GM12878 (cell line): ENCODE data around the gene SNX30. TPM values are rescaled to one million over a fixed set of nuclear protein-coding genes. Genes with fewer than 3 reads are reported as not detected.

Experiments used
- ATAC-seq: fragments of 200-7000 bp; cut with Tn5 transposase; 3 replicates; pipeline ENCODE4 v1.9.1; 2020; ENCODE audit warnings: mild to moderate bottlenecking, moderate library complexity
- BruUV-seq: library from RNA; stranded (reverse); fragments of 400-500 nt; replicated peaks from 2 replicates; lab custom pipeline; 2021; lab: Mats Ljungman, UMichigan
- CTCF ChIA-PET: fragments of 300-600 bp; sonication (Branson Sonifier 250); formaldehyde crosslinking; extraction: SDS; loops from one replicate; lab custom pipeline; 2021; ENCODE audit warnings: inconsistent platforms; lab: Yijun Ruan, JAX
- POLR2A ChIA-PET: fragments of 350-600 bp; formaldehyde crosslinking; extraction: SDS; loops from one replicate; lab custom pipeline; 2021; ENCODE audit warnings: inconsistent platforms; lab: Charles Lee
- RAD21 ChIA-PET: fragments of 300-600 bp; sonication (Branson Sonifier 250); formaldehyde crosslinking; loops from one replicate; lab custom pipeline; 2023; ENCODE audit warnings: antibody characterized with exemption; ENCODE audit not compliant: unreplicated experiment; lab: Charles Lee
- SMC1A ChIA-PET: fragments of 300-600 bp; sonication (Branson Sonifier 250); formaldehyde crosslinking; loops from one replicate; lab custom pipeline; 2023; ENCODE audit not compliant: unreplicated experiment, uncharacterized antibody; lab: Charles Lee
- DNase-seq: peaks from one replicate; pipeline ENCODE4 v3.0.0-alpha.2; 2011; ENCODE audit warnings: low read depth, low spot score
- FAIRE-seq: peaks from 3 replicates; lab custom pipeline; 2011; peaks lifted over from hg19 to GRCh38; lab: Jason Lieb, UNC
- H2AFZ ChIP-seq: 2 replicates; pipeline ENCODE4 v1.6.0; 2011; ENCODE audit warnings: low read depth, low read length, control low read depth; ENCODE audit not compliant: control insufficient read depth
- H3K27ac ChIP-seq: 2 replicates; pipeline ENCODE4 v1.5.1; 2011; ENCODE audit warnings: control low read depth; ENCODE audit not compliant: control insufficient read depth, insufficient read depth
- H3K27me3 ChIP-seq, 2 experiments: replicated peaks in 1 of 2; 2 replicates each; pipeline versions ENCODE4 v1.6.0 to v1.6.1; 2011; ENCODE audit warnings: low read length in 1 of 2; ENCODE audit not compliant: control insufficient read depth in 2 of 2, insufficient read depth in 2 of 2
- H3K36me3 ChIP-seq, 2 experiments: 2 replicates each; pipeline ENCODE4 v1.5.1; 2011; ENCODE audit warnings: low read length in 1 of 2; ENCODE audit not compliant: control insufficient read depth in 2 of 2, insufficient read depth in 2 of 2
- H3K4me1 ChIP-seq: 2 replicates; pipeline ENCODE4 v1.6.1; 2011; ENCODE audit warnings: mild to moderate bottlenecking, low read length, moderate library complexity, mixed read lengths; ENCODE audit not compliant: control insufficient read depth, insufficient read depth
- H3K4me2 ChIP-seq: 2 replicates; pipeline ENCODE4 v1.6.0; 2011; ENCODE audit warnings: control low read depth; ENCODE audit not compliant: control insufficient read depth, insufficient read depth
- H3K4me3 ChIP-seq: fragments of 200-600 bp; sonication (generic); 2 replicates; pipeline ENCODE4 v1.5.1; 2016
- H3K79me2 ChIP-seq: 2 replicates; pipeline ENCODE4 v1.6.0; 2011; ENCODE audit warnings: low read length; ENCODE audit not compliant: control insufficient read depth, insufficient read depth
- H3K9ac ChIP-seq: 2 replicates; pipeline ENCODE4 v1.8.0; 2011; ENCODE audit warnings: low read length, control low read depth, mixed read lengths; ENCODE audit not compliant: control insufficient read depth, insufficient read depth
- H3K9me3 ChIP-seq: replicated peaks from 3 replicates; pipeline ENCODE4 v1.5.1; 2011; ENCODE audit warnings: mild to moderate bottlenecking, low read length; ENCODE audit not compliant: control insufficient read depth, insufficient read depth
- H4K20me1 ChIP-seq: 2 replicates; pipeline ENCODE4 v1.6.0; 2011; ENCODE audit not compliant: control insufficient read depth, insufficient read depth
- BACH1 ChIP-seq: fragments of 450-650 bp; IDR thresholded peaks from 2 replicates; pipeline ENCODE4 v1.6.1; 2017; ENCODE audit warnings: mild to moderate bottlenecking, borderline replicate concordance
- CBFB ChIP-seq: IDR thresholded peaks from 2 replicates; pipeline ENCODE4 v1.6.1; 2016; ENCODE audit warnings: antibody characterized with exemption, low read depth
- CREM ChIP-seq: IDR thresholded peaks from 2 replicates; pipeline ENCODE4 v1.6.1; 2014; ENCODE audit warnings: antibody characterized with exemption, low read depth
- EED ChIP-seq: sonication (generic); IDR thresholded peaks from 2 replicates; pipeline ENCODE4 v1.6.1; 2016; ENCODE audit warnings: antibody characterized with exemption, low read depth
- IKZF2 ChIP-seq, 2 experiments: fragments of 450-650 bp; IDR thresholded peaks; 2 replicates each; pipeline ENCODE4 v1.6.1; 2017; ENCODE audit warnings: mild to moderate bottlenecking in 2 of 2, moderate library complexity in 2 of 2
- KDM1A ChIP-seq: fragments of 200-600 bp; sonication (generic); IDR thresholded peaks from 2 replicates; pipeline ENCODE4 v1.6.1; 2016; ENCODE audit warnings: borderline replicate concordance
- RB1 ChIP-seq: fragments of 450-650 bp; formaldehyde crosslinking; IDR thresholded peaks from 2 replicates; pipeline ENCODE4 v1.6.1; 2017; ENCODE audit warnings: mild to moderate bottlenecking, borderline replicate concordance
- RBBP5 ChIP-seq: fragments of 200-600 bp; sonication (generic); conservative IDR thresholded peaks from 2 replicates; pipeline ENCODE4 v1.6.1; 2016
- RCOR1 ChIP-seq: conservative IDR thresholded peaks from 2 replicates; pipeline ENCODE4 v1.6.1; 2012; ENCODE audit warnings: low read depth, low read length, improper control_type of control experiment
- RELA ChIP-seq: fragments of 450-650 bp; IDR thresholded peaks from 2 replicates; pipeline ENCODE4 v1.8.0; 2014; ENCODE audit warnings: borderline replicate concordance; ENCODE audit not compliant: partially characterized antibody
- RUNX3 ChIP-seq: IDR thresholded peaks from 2 replicates; pipeline ENCODE4 v1.6.1; 2012; ENCODE audit warnings: low read length, inconsistent platforms
- SMC3 ChIP-seq: IDR thresholded peaks from 2 replicates; pipeline ENCODE4 v1.6.1; 2011; ENCODE audit warnings: low read length, improper control_type of control experiment, borderline replicate concordance
- WRNIP1 ChIP-seq: IDR thresholded peaks from 2 replicates; pipeline ENCODE4 v1.6.1; 2011; ENCODE audit warnings: low read depth, low read length, improper control_type of control experiment, borderline replicate concordance
- ZBTB11 ChIP-seq: fragments of 450-650 bp; formaldehyde crosslinking; IDR thresholded peaks from 2 replicates; pipeline ENCODE4 v1.5.0; 2022; ENCODE audit warnings: mild to moderate bottlenecking, missing genetic modification characterization
- WGBS: methylation state at CpG from one replicate; pipeline ENCODE4 v1.1.6; 2016; ENCODE audit warnings: low lambda C conversion rate; ENCODE audit not compliant: insufficient replicate concordance, insufficient coverage; ENCODE audit errors: missing lambda C conversion rate; 5-methylcytosine and 5-hydroxymethylcytosine counted together
- in situ Hi-C: fragments of 300-500 bp; cut with MboI; formaldehyde crosslinking; loops from 9 replicates; pipeline ENCODE4 v1.14.3; 2018; ENCODE audit warnings: mixed read lengths
- intact Hi-C: fragments of 100-400 bp; cut with micrococcal nuclease; formaldehyde crosslinking; loops from one replicate; pipeline ENCODE4 v1.14.2; 2022; ENCODE audit not compliant: unreplicated experiment
- polyA plus RNA-seq, 11 experiments: library from polyadenylated mRNA; depleted of rRNA in 4 of 11; unstranded in 6 of 11; stranded (reverse) in 5 of 11; fragments of >200 nt; fragmentation: Nextera tagmentation in 4 of 11; fragmentation: Illumina TruSeq in 1 of 11; extraction: Ambion mirVana in 4 of 11; extraction: Trizol in 1 of 11; gene quantifications; 1 replicate in 1 of 11; 2 replicates in 10 of 11; pipeline versions ENCODE4 v1.2.1 to v1.2.3, GENCODE V29; 2011 to 2016; ENCODE audit warnings: inconsistent platforms in 2 of 11, missing spikeins in 2 of 11, low read depth in 1 of 11
- total RNA-seq, 4 experiments: library from RNA; depleted of rRNA in 3 of 4; stranded (reverse); fragments of >200 nt in 3 of 4; fragmentation: Illumina TruSeq in 1 of 4; extraction: Trizol in 1 of 4; gene quantifications; 2 replicates each; pipeline versions ENCODE4 v1.2.1 to v1.2.3, GENCODE V29; 2013 to 2021
- TF ChIP-seq, protein P1 (sequence below): fragments of 450-650 bp; formaldehyde crosslinking; IDR thresholded peaks from 2 replicates; pipeline ENCODE4 v1.4.0; 2022; ENCODE audit warnings: mild to moderate bottlenecking, moderate library complexity
- TF ChIP-seq, protein P2 (sequence below): fragments of 450-650 bp; IDR thresholded peaks from 2 replicates; pipeline ENCODE4 v1.6.1; 2018; ENCODE audit warnings: borderline replicate concordance, mild to moderate bottlenecking; ENCODE audit not compliant: partially characterized antibody

The SNX30 gene
- total and polyA plus RNA-seq, 10 of the 15 experiments (the other 5 are each of a cell fraction or from before 2014, with no cell fraction given) = 0.53 to 4.0 (median 1.5) TPM

DNA sequence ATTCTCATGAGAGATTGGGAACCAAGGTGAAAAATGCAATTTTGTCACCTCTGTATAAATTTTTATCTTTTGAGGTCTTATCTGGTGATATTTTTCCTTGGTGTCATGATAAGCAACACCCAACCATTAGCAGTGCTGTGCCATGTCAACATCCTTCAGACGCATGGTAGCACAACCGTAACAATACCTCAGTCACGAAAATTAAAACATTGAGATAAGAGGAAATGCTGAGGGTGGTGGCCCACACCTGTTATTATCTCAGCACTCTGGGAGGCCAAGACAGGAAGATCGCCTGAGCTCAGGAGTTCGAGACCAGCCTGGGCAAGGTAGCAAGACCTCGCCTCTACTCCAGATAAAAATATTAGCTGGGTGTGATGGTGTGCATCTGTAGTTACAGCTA lies 107.4 kb downstream of the SNX30 start:
- Histone ChIP-seq H3K27me3 (no peaks in the 10 kb centered on the region; a peak in 1 of 4 replicates), H3K4me2 (peak overlapping the region; percentile 57), H3K9me3 (no peaks in the 10 kb centered on the region), H2AFZ (no peak overlapping the region), H3K9ac (no peak overlapping the region), H3K4me3 (no peak overlapping the region), H3K4me1 (peaks cover 30% of the 10 kb centered on the region), H3K79me2 (no peaks in the 10 kb centered on the region), H4K20me1 (no peaks in the 10 kb centered on the region; the same call in 1 of the 2 replicates), H3K27ac (peak overlapping the region; percentile 34; the same call in 1 of the 2 replicates), H3K36me3 (no peaks in the 10 kb centered on the region)
- ChIA-PET CTCF (interaction anchor here (1.1 to 2.6 kb wide), 3 partner anchors 12 to 45 kb away, joined by 3 to 16 read pairs (median 10); no protein-coding TSS in a partner anchor), RAD21 (interaction anchor here (1.1 kb wide), 1 partner anchor 45 kb away, joined by 3 read pairs; no protein-coding TSS in a partner anchor), POLR2A (no interaction called here), SMC1A (interaction anchor here (0.6 to 1.7 kb wide), 4 partner anchors 12 to 45 kb away, joined by 3 to 6 read pairs (median 4); no protein-coding TSS in a partner anchor)
- no peak for FAIRE-seq
- intact Hi-C loops (no loop called here), in situ Hi-C loops (no loop called here)
- no peak for ATAC-seq
- 32% methylated on average over 6 of the region's 6 CpGs for WGBS
- no TSS peak for BruUV-seq
- DNase-seq = no peak
- TF ChIP-seq RUNX3 (no peak), EED (no peak), RCOR1 (no peak), WRNIP1 (no peak), RBBP5 (no peak), CREM (no peak), CBFB (no peak), BACH1 (no peak), ZBTB11 (CRISPR knock-in tag) (no peak), RB1 (no peak), RELA (no peak), KDM1A (no peak), SMC3 (no peak), IKZF2 (IDR thresholded peaks at IDR 0.05) (no peak)
- TF ChIP-seq, protein P1, sequence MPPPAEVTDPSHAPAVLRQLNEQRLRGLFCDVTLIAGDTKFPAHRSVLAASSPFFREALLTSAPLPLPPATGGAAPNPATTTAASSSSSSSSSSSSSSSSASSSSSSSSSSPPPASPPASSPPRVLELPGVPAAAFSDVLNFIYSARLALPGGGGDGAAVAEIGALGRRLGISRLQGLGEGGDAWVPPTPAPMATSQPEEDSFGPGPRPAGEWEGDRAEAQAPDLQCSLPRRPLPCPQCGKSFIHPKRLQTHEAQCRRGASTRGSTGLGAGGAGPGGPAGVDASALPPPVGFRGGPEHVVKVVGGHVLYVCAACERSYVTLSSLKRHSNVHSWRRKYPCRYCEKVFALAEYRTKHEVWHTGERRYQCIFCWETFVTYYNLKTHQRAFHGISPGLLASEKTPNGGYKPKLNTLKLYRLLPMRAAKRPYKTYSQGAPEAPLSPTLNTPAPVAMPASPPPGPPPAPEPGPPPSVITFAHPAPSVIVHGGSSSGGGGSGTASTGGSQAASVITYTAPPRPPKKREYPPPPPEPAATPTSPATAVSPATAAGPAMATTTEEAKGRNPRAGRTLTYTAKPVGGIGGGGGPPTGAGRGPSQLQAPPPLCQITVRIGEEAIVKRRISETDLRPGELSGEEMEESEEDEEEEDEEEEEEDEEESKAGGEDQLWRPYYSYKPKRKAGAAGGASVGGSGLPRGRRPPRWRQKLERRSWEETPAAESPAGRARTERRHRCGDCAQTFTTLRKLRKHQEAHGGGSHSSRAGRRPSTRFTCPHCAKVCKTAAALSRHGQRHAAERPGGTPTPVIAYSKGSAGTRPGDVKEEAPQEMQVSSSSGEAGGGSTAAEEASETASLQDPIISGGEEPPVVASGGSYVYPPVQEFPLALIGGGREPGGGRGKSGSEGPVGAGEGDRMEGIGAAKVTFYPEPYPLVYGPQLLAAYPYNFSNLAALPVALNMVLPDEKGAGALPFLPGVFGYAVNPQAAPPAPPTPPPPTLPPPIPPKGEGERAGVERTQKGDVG = no peak
- TF ChIP-seq, protein P2, sequence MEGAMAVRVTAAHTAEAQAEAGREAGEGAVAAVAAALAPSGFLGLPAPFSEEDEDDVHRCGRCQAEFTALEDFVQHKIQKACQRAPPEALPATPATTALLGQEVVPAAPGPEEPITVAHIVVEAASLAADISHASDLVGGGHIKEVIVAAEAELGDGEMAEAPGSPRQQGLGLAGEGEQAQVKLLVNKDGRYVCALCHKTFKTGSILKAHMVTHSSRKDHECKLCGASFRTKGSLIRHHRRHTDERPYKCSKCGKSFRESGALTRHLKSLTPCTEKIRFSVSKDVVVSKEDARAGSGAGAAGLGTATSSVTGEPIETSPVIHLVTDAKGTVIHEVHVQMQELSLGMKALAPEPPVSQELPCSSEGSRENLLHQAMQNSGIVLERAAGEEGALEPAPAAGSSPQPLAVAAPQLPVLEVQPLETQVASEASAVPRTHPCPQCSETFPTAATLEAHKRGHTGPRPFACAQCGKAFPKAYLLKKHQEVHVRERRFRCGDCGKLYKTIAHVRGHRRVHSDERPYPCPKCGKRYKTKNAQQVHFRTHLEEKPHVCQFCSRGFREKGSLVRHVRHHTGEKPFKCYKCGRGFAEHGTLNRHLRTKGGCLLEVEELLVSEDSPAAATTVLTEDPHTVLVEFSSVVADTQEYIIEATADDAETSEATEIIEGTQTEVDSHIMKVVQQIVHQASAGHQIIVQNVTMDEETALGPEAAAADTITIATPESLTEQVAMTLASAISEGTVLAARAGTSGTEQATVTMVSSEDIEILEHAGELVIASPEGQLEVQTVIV = no peak
